ENCODE data around the gene GHRH. TPM values are rescaled to one million over a fixed set of nuclear protein-coding genes. Genes with fewer than 3 reads are reported as not detected.

GHRH gene
- total RNA-seq, 2 donors from 2014 or later = not detected

Other genes with a start within 250 kb of the GHRH start
- gene RBL1, start 165.8 kb downstream of the GHRH start, total RNA-seq = 1 to 10 TPM; 5.2 to 5.6 TPM
- gene RPN2, start 82.5 kb downstream of the GHRH start, total RNA-seq = 100 to 1,000 TPM; 133 to 155 TPM
- 1 to 10 TPM; 1.9 to 2.3 TPM for gene MROH8, start 82.3 kb downstream of the GHRH start, total RNA-seq
- 10 to 100 TPM; 35.3 to 37.2 TPM for gene MANBAL, start 27.8 kb upstream of the GHRH start, total RNA-seq
- gene SRC, start 84.3 kb upstream of the GHRH start, total RNA-seq = 100 to 1,000 TPM; 117 to 121 TPM

Measured in left colon (tissue), 2 donors.